DMS53 treated with DMSO at 0.1 percent for 48 hours (cell line): ENCODE data around the gene DDAH1.

Experiments used
- DNase-seq: peaks from one replicate; lab custom pipeline; 2025; ENCODE audit not compliant: unreplicated experiment; lab: John Stamatoyannopoulos, UW

Gene DDAH1

GRCh38 chr1:85311818-85312217, 153.1 kb downstream of the DDAH1 start:
- no peak for DNase-seq

GRCh38 chr1:85308833-85309350, 156.1 kb downstream of the DDAH1 start:
- no peak for DNase-seq

GRCh38 chr1:85307987-85308832, 156.7 kb downstream of the DDAH1 start:
- DNase-seq = peak; percentile 26

DNA sequence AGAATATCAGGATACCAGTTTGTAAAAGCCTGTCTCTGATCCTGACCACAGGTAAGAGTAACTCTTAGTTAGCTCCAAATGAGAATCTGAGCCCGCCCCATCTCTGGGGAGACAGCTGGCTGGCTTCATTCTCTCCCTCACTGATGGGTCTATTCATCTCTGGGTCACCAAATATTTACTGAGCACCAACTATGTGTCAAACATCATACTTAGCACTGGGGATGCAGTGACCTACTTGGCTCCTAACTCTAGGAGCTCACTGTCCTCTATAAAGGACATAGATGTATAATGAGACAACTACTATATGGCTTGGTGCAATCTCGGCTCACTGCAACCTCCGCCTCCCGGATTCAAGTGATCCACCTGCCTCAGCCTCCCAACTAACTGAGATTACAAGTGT, 158.7 kb downstream of the DDAH1 start:
- DNase-seq = no peak

- no peak for DNase-seq
Measured at GRCh38 chr1:85303440-85304162, 161.4 kb downstream of the DDAH1 start.

DNA sequence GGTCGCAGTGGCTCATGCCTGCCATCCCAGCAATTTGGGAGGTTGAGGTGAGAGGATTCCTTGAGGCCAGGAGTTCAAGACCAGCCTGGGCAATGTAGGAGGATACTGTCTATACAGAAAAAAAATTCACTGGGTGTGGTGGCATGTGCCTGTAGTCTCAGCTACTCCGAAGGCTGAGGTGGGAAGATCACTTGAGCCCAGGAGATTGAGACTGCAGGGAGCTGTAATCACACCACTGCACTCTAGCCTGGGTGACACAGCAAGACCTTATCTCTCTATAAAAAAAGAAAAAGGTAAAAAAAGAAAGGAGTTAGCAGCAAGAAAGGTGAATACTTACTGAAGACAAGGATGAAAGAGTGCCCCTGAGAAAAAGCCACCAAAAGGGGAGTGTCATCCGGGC, 164.8 kb downstream of the DDAH1 start:
- DNase-seq = no peak

DNA sequence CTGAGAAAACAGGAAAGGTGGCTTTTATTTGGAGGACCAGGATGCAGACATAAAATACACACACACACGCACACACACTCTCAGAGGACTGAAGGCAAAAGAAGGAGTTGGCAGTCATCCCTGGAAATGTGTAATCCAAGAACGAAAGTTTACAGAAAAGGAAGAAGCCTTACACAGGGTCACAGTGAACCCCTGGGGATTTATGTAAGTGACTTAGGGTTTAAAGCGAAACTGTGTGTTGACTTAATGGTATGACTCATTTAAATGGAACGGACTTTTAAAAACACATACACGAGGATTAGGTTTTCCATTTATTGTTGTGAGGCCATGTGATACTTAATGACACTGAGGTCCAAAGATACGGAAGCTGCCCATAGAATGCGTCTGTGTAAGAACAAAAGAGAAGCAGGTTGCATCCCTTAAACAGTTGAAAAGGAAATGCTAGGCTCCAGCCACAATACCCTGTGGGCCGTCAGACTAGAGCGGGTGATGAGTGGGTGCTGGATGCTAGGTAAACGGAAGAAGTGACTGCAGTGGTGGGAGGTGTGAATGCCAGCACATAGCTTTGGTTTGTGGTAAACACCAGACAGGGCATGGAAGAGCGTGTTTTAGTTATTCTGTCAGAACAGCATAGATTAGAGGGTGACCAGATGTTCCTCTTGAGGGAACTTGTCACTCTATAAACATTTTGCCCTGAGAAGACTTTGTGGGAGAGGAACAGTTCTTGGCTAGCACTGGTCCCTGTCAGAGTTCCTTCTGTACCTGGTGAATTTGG, 166.9 kb downstream of the DDAH1 start:
- DNase-seq = peak; percentile 98

DNA sequence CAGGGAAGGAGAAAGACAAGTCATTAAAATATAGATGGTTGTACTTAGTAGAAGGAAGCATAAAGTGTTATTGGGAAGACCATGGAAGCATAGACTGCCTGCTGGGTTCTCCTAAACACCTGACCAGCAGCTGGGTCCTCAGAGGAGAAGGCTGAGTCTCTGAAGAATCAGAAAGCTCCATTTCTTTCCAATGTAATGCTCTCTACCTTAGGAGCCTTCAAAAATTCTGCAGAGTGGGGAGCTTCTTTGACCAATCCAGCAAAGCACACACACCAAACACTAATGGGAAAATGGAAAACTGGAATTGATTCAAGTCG, 167.5 kb downstream of the DDAH1 start:
- DNase-seq = no peak

DNA sequence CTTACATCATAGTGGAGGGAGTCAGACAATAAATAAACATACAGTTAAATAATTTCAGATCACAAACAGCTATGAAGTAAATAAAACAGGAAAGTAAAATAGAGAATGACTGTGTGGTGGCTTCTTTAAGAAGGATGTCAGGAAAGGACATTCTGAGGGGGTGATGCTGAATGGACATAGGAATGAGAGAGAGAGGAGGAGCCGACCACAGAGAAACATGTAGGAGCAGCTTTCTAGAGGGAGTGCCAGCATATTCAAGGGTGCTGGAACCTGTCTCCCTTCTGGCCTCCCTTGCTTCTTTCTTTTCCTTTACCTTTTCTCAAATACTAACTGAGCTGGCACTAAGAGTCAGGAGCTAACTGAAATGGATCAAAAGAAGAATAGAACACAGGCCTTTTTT, 168.0 kb downstream of the DDAH1 start:
- DNase-seq = no peak

- no peak for DNase-seq
Measured at GRCh38 chr1:85295654-85296053, 169.3 kb downstream of the DDAH1 start.

DNA sequence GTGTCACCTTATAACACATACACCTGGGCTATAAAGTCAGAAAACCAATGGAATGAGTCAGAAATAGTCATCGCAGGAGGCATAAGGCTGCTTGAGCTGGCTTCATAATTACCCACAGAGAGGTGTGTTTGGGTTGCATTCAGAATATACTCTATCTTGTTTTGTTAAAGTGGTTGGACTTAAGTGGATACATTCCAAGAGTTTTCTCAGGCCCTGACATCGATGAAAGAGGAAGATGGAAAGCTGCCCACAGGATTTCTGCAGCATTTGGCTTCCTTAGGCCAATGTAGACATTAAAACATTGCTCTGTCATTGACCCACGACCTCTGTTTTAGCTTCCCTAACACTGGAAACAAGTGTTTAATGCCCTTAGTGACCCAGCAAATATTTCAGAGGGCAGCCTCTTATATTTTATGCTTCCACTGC, 169.9 kb downstream of the DDAH1 start:
- no peak for DNase-seq

DNA sequence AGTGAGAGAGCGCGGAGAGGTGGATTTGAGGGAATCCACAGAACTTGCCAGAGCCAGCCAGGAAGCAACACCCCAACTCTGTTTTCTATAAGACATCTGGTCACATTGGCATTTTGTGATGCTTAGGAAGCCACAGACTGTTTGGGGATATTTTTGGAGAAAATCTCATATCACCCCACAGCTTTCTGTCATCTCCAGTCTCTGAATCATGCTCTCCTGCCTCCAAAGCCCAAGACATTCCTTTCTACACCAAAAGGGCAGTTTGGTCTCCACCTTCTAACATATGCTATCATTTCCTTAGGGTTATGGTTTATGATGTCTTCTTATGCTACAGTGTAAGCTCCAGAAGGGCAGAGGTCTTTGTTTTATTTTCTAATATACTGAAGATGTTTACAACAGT, 174.1 kb downstream of the DDAH1 start:
- no peak for DNase-seq

- DNase-seq = no peak
Measured at GRCh38 chr1:85289848-85290335, 175.1 kb downstream of the DDAH1 start.

GRCh38 chr1:85289207-85289847, 175.6 kb downstream of the DDAH1 start:
- no peak for DNase-seq

DNA sequence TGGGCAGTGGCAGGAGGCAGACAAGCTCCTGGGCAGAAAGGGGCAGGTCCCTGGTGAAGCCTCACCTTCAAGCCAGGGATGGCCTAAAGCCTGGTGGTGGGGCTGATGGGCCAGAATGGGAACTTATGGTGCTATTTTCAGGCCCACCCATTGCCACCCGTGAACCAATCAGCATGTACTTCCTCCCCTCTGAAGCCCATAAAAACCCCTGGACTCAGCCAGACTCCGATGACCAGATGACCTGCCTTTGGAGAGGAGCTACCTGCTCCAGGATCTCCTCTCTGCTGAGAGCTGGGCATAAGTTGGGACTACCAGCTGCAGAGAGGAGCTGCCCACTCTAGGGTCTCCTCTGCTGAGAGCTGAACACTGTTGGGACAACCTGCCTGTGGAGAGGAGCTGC, 180.8 kb downstream of the DDAH1 start:
- DNase-seq = no peak

DNA sequence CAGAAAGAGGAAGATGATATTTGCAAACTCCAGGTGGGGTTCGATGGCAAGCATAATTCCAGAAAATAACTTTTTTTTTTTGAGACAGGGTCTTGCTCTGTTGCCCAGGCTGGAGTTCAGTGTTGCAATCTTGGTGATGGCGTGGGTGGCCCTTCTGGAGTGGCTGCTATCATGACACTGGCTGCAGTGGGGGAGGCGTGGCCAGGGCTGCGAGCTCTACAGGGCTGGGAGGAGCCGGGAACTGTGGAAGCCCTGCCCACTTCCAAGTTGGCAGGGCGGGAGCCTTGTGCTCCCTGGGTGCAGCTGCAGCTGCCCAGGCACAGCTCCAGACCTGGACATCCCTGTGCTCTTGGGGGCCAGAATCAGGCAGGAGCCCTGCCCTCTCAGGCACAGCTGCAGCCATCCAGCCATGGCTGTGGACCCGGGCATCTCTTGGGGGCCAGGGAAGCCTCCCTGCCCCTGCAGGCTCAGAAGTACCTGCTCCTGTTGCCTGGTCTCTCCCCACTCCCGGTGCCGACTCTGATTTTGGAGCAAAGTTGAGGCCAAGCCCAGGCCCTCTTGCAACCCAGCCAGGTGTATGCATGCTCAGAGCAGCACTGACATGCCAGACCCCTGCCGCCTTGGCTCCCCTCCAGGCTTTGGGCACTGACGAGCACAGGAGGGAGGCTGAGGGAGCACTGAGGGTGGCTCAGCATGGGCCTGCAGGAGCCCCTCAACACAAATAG, 181.3 kb downstream of the DDAH1 start:
- no peak for DNase-seq

DNA sequence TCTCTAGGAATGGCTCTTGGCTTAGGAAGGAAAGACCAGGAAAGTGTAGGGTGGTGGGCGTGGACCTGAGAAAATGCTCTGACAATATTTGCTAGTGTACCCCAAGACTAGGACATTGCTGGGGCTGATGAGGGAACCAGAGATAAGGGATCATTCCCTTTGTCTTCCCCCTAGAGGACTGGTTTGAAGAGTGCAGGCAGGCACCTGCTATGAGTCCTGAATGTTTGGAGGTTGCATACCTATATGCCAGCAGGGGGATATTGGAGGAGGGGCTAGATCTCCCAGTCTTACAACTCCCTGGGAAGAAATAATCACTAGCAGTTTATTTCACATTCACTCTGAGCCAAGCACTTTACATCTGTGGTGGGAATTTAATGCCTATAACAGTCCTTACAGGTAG, 182.5 kb downstream of the DDAH1 start:
- no peak for DNase-seq

DNA sequence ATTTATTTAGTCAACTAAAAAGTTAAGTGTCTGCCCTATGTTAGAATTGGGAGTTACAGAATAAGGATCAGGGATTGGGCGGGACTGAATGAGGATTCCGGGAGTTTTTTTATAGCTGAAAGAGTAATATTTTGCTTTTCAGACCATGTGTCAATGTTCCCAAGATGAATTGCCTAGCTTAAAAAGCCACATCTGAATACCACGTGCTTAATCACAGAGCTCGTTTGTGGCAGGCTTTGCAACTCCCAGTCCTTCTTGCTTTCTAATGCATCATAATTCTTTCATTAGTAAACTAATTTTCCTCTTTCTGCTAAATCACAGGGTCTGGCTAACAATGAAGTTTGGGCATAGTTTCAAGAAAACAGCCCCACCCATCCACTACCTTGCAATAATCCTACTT, 184.3 kb downstream of the DDAH1 start:
- DNase-seq = no peak

- no peak for DNase-seq
Measured at GRCh38 chr1:85279458-85280080, 185.4 kb downstream of the DDAH1 start.

DNA sequence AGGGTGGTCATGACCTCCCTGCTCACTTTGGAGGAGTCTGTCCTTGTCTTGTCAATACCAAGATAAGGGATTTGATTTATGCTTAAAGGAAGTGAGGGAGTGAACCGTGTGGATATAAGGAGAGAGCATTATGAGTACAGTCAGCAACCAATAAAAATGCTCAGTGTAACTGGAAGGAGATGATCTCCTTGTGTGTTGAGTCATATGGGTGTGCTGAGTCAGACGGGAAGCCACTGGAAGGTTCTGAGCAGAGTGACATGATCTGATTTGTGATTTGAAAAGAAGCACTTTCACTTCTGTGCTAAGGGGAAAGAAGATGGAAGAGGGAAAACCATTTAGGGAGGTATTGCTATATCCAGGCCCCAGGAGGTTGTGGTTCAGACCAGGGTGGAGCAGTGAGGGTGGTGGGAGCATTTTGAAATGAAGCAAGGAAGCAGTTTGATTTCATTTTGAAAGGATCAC, 186.1 kb downstream of the DDAH1 start:
- DNase-seq = peak; percentile 51
